ENCODE data around the gene SLC4A1AP. TPM values are rescaled to one million over a fixed set of nuclear protein-coding genes. Genes with fewer than 3 reads are reported as not detected.

The SLC4A1AP gene
- total RNA-seq, 3 donors from 2014 or later = 32.7 to 37.5 (median 32.7) TPM

DNA sequence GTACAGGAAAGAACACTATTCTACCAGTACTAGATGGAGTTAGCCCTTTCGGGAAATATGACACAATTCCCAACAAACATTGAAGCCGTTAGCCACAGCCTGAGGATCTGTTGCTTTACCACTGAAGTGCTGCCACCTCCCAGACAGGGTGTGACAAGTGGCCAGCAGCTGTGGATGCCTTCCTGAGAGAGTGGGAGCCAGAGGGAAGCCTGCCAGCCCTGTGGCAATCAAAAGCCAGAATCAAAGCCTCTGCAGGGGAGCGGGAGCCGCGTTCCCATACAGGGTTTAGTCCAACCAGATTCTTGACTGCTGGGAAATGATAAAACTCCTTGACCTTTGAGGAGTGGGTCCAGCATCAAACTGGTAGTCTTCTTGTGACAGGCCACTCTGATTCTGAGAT is 38.0 kb downstream of the SLC4A1AP start:
- Mint-ChIP-seq H3K27me3 (ENCODE audit: low read depth) (no peaks in the 10 kb centered on the region), H3K4me1 (ENCODE audit: low read depth) (peaks cover 9% of the 10 kb centered on the region), H3K4me3 (no peak overlapping the region), H3K36me3 (ENCODE audit: insufficient read depth) (peaks cover 8% of the 10 kb centered on the region), H3K9me3 (no peaks in the 10 kb centered on the region)
- ATAC-seq (no peak), DNase-seq (no peak)

DNA sequence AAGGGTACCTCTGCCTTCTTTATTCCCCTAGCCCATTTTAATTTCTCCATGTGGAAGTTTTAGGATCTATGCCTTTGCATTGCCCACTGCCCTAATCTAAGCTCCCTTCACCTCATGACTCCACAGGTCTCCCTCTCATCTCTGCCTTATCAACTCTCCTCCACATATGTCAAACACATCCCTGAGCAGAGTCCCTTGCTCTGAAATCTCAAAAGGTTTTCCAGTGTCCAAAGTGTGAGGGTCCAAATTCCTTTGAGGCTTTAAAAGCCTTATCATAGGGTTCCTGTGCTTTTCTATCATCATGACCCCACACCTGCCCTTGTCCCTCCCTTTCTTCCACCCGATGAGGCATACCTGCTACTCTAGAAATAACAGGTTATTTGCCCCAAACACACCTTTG is 38.6 kb downstream of the SLC4A1AP start:
- no peaks in the 10 kb centered on the region for H3K27me3 Mint-ChIP-seq (ENCODE audit: low read depth)
- H3K4me3 Mint-ChIP-seq = no peak overlapping the region
- H3K9me3 Mint-ChIP-seq = no peaks in the 10 kb centered on the region
- peaks cover 7% of the 10 kb centered on the region for H3K36me3 Mint-ChIP-seq (ENCODE audit: insufficient read depth)
- peaks cover 9% of the 10 kb centered on the region for H3K4me1 Mint-ChIP-seq (ENCODE audit: low read depth)
- DNase-seq (no peak), ATAC-seq (no peak)

DNA sequence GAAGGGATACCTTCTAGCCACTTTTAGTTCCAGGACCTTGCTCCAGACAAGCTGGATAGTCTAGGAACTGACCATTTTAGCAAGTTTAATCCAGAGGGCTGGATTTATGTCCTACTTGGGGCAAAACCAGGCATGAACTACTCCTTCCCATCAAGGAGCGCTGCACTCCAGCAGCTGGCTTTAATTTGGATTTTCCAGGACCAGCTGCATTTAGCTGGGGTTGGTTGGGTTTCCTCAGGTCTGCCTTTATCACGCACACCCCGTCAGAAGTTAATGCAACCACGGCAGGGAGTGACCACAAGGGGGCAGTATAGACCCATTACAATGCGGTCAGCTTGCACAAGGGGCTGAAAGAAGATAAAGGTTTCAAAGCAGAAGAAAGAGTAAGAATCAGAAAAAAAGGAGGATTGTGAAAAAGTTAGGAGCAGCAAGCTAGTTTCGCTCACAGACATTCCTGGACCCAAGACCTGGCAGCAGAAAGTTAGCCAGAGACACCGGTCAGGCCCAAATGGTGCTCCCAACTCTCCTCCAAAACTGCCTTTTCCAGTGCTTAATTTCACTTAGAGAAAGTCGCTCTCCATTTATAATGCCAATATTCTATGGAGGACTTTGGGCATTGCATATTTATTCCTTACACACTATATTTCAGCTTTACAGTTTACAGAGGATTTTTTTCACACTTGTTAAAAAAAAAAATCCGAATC is 40.1 kb downstream of the SLC4A1AP start:
- H3K9me3 Mint-ChIP-seq = no peaks in the 10 kb centered on the region
- H3K27me3 Mint-ChIP-seq (ENCODE audit: low read depth) = no peaks in the 10 kb centered on the region
- peaks cover 1% of the 10 kb centered on the region for H3K36me3 Mint-ChIP-seq (ENCODE audit: insufficient read depth)
- DNase-seq = peak; percentile 87
- H3K4me1 Mint-ChIP-seq (ENCODE audit: low read depth) = peaks cover 9% of the 10 kb centered on the region
- peak; percentile 70 to 74 for ATAC-seq
- no peak overlapping the region for H3K4me3 Mint-ChIP-seq

GRCh38 chr2:27704342-27704876 is 40.7 kb downstream of the SLC4A1AP start:
- Mint-ChIP-seq H3K4me3 (no peak overlapping the region), H3K4me1 (ENCODE audit: low read depth) (peaks cover 9% of the 10 kb centered on the region), H3K27me3 (ENCODE audit: low read depth) (no peaks in the 10 kb centered on the region), H3K9me3 (no peaks in the 10 kb centered on the region), H3K36me3 (ENCODE audit: insufficient read depth) (no peaks in the 10 kb centered on the region)
- ATAC-seq (no peak), DNase-seq (no peak)

DNA sequence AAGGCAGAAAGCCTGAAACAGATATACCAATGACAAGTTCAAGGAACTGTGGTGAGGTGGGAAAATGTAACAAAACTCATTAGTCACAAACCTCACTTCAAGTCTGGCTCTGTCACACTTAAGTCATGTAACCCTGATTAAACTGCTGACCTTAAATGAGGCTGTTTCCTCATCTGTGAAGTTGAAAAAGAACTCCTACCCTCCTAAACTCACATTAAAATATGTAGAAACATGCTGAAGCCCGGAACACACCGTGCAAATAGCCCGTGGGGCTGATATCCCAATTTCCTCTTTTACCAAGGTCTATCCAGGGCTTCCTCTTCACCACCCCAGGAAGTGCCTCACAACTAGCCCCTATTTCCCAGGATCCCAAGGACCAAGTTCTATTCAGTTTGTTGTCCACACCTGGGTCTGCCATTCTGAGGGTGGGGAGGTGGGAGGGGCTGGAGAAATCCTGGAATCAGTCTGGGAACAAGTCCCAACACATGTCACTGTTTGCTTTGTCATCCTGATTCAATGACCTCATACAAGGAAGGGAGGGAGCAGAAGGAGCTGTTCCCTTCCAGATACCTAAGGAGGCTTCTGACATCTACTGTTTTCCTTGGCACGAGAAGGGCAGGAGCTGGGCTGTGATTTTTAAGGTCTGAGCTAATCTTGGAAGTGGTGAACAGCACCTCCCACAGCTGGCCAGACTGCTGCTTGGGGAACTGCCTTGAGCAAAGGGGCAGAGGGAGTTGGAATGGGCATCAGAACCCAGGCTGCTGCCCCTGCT is 42.3 kb downstream of the SLC4A1AP start:
- H3K4me1 Mint-ChIP-seq (ENCODE audit: low read depth) = peaks cover 9% of the 10 kb centered on the region
- H3K27me3 Mint-ChIP-seq (ENCODE audit: low read depth) = no peaks in the 10 kb centered on the region
- ATAC-seq = peak; percentile 89 to 91
- no peaks in the 10 kb centered on the region for H3K9me3 Mint-ChIP-seq
- no peak for DNase-seq
- H3K4me3 Mint-ChIP-seq = no peak overlapping the region
- no peaks in the 10 kb centered on the region for H3K36me3 Mint-ChIP-seq (ENCODE audit: insufficient read depth)

DNA sequence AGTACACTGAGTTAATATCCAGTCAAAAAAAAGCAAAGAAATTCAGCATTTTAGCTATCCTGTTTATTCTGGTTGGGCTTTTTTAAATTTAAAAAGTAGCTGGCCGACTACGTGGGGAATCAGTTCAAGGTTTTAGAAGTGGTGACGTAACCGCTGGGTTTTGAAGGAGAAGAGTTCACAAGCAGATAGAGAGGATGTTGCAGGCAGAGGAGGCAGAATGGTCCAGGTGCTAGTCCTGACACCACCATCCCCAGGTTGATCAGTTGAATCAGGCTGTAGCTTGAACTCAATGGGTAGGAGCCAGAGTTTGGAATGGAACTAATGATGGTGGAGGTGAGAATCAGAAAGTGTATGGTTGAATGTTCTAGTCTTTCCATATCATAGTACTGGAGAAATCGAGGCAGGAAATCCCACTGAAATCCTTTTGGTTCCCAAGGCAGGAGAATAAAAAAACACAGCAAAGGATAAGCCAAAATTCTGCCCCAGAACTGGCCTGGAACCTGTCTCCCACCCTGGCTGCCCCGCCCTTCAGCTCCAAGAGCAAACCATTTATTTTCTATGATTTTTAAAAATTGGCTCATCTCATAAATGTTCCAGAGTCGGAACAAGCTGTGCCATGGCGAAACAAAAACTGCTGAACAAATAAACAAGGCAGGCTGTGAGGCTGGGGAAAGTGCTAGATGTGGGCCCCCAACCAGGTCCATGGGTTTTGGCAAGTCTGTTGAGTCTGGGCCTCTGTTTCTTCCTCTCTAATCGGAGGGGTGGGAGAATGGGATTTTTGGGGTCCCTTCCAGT is 44.0 kb downstream of the SLC4A1AP start:
- H3K9me3 Mint-ChIP-seq = no peaks in the 10 kb centered on the region
- H3K36me3 Mint-ChIP-seq (ENCODE audit: insufficient read depth) = no peaks in the 10 kb centered on the region
- no peak for DNase-seq
- no peaks in the 10 kb centered on the region for H3K27me3 Mint-ChIP-seq (ENCODE audit: low read depth)
- H3K4me3 Mint-ChIP-seq = no peak overlapping the region
- H3K4me1 Mint-ChIP-seq (ENCODE audit: low read depth) = peaks cover 9% of the 10 kb centered on the region
- no peak for ATAC-seq

GRCh38 chr2:27708257-27708654 is 44.6 kb downstream of the SLC4A1AP start:
- Mint-ChIP-seq H3K4me3 (no peak overlapping the region), H3K36me3 (ENCODE audit: insufficient read depth) (no peaks in the 10 kb centered on the region), H3K27me3 (ENCODE audit: low read depth) (no peaks in the 10 kb centered on the region), H3K9me3 (no peaks in the 10 kb centered on the region), H3K4me1 (ENCODE audit: low read depth) (peaks cover 9% of the 10 kb centered on the region)
- DNase-seq = no peak
- ATAC-seq = no peak

DNA sequence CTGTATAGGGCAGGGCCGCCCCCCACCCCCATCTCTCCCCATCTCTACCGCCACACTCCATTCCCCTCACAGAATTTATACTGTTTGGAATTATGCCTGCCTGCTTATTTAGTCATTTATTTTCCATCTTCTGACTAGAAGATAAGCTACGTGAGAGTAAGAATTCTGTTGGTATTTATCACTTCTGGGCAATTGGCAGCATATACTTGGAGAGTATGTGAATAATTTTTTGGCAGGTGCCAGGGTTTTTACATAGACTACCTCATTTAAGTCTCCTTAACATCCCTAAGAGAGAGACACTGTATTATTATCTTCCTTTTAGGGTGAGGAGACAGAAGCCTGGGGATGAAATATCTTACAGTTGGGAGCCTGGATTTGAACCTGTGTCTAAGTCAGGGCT is 45.0 kb downstream of the SLC4A1AP start:
- ATAC-seq (no peak), DNase-seq (no peak)
- H3K9me3 Mint-ChIP-seq = no peaks in the 10 kb centered on the region
- H3K27me3 Mint-ChIP-seq (ENCODE audit: low read depth) = no peaks in the 10 kb centered on the region
- peaks cover 7% of the 10 kb centered on the region for H3K4me1 Mint-ChIP-seq (ENCODE audit: low read depth)
- no peaks in the 10 kb centered on the region for H3K36me3 Mint-ChIP-seq (ENCODE audit: insufficient read depth)
- H3K4me3 Mint-ChIP-seq = no peak overlapping the region

GRCh38 chr2:27709326-27709725 is 45.6 kb downstream of the SLC4A1AP start:
- no peak for ATAC-seq
- peaks cover 5% of the 10 kb centered on the region for H3K4me1 Mint-ChIP-seq (ENCODE audit: low read depth)
- H3K36me3 Mint-ChIP-seq (ENCODE audit: insufficient read depth) = no peaks in the 10 kb centered on the region
- no peaks in the 10 kb centered on the region for H3K9me3 Mint-ChIP-seq
- DNase-seq = no peak
- no peak overlapping the region for H3K4me3 Mint-ChIP-seq
- no peaks in the 10 kb centered on the region for H3K27me3 Mint-ChIP-seq (ENCODE audit: low read depth)

GRCh38 chr2:27709960-27710575 is 46.4 kb downstream of the SLC4A1AP start:
- Mint-ChIP-seq H3K4me3 (no peak overlapping the region), H3K36me3 (ENCODE audit: insufficient read depth) (no peaks in the 10 kb centered on the region), H3K9me3 (no peaks in the 10 kb centered on the region), H3K4me1 (ENCODE audit: low read depth) (peaks cover 10% of the 10 kb centered on the region), H3K27me3 (ENCODE audit: low read depth) (no peaks in the 10 kb centered on the region)
- no peak for ATAC-seq
- no peak for DNase-seq

- no peak for DNase-seq
- ATAC-seq = peak in 1 of 2 donors; percentile 39
- no peaks in the 10 kb centered on the region for H3K9me3 Mint-ChIP-seq
- H3K4me1 Mint-ChIP-seq (ENCODE audit: low read depth) = peaks cover 7% of the 10 kb centered on the region
- no peaks in the 10 kb centered on the region for H3K36me3 Mint-ChIP-seq (ENCODE audit: insufficient read depth)
- no peaks in the 10 kb centered on the region for H3K27me3 Mint-ChIP-seq (ENCODE audit: low read depth)
- no peak overlapping the region for H3K4me3 Mint-ChIP-seq
Observed at GRCh38 chr2:27710640-27711430, 47.1 kb downstream of the SLC4A1AP start.

DNA sequence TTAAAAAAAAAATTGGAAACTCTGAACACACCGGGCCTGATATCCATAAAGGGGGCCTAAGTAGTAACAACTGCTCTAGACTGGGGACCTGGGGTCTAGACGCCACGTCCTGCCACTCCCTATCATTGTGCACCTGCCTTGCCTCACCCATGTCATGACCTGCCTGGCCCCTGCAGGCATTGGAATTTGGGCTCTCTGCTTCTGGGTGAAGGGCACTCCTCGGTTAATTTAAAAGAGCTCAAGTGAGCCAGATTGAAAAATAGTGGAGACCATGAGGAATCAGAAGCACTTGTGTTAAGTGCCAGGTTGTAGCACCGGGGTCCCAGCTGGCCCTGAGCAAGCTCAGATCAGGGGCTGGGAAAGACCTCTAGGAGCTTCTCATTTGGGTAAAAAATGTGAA is 48.1 kb downstream of the SLC4A1AP start:
- Mint-ChIP-seq H3K36me3 (ENCODE audit: insufficient read depth) (no peaks in the 10 kb centered on the region), H3K4me3 (no peak overlapping the region), H3K27me3 (ENCODE audit: low read depth) (no peaks in the 10 kb centered on the region), H3K9me3 (no peaks in the 10 kb centered on the region), H3K4me1 (ENCODE audit: low read depth) (peaks cover 10% of the 10 kb centered on the region)
- DNase-seq (no peak), ATAC-seq (no peak)

- DNase-seq = no peak
- H3K36me3 Mint-ChIP-seq (ENCODE audit: insufficient read depth) = no peaks in the 10 kb centered on the region
- no peak for ATAC-seq
- no peak overlapping the region for H3K4me3 Mint-ChIP-seq
- peaks cover 4% of the 10 kb centered on the region for H3K27me3 Mint-ChIP-seq (ENCODE audit: low read depth)
- peaks cover 15% of the 10 kb centered on the region for H3K4me1 Mint-ChIP-seq (ENCODE audit: low read depth)
- H3K9me3 Mint-ChIP-seq = no peaks in the 10 kb centered on the region
Observed at GRCh38 chr2:27712522-27712921, 48.8 kb downstream of the SLC4A1AP start.

All from activated T-cell treated with anti-CD3 and anti-CD28 coated beads, Interleukin-2, amount 50 U/mL, for 4 hours (primary cell).